Posterior vena cava (tissue), 2 donors: ENCODE data around the gene A1CF. TPM values are rescaled to one million over a fixed set of nuclear protein-coding genes. Genes with fewer than 3 reads are reported as not detected.
"Not testable (repeated sequence)": the region's sequence is repeated elsewhere in the genome, so short reads cannot be mapped to it uniquely, and the experiment has no call there.

Experiments used
- DNase-seq: peaks from one replicate; pipeline ENCODE4 v3.0.0-alpha.2; 2020; ENCODE audit warnings: low spot score
- intact Hi-C, 2 donors: fragments of 100-400 bp; cut with DNase I; formaldehyde crosslinking; loops; one replicate each; pipeline versions ENCODE4 v1.14.1 to v1.14.2; 2022 to 2023
- total RNA-seq, 2 donors: library from RNA; stranded (reverse); fragmentation: NEBNext Ultra II Directional; extraction: Animal tissue kit (Norgen Biotek cat#: 25700); gene quantifications; one replicate each; pipeline ENCODE4 v1.2.1, GENCODE V29; 2021
- donor health status: DM: yes; HTN: yes; CAD: no.
- donor health status: DM: yes; HTN: yes; CAD: no.

A1CF gene
- total RNA-seq, 2 donors from 2014 or later = not detected

GRCh38 chr10:50799595-50799994 lies 85.8 kb downstream of the A1CF start:
- intact Hi-C loops = no loop called here
- DNase-seq = no peak

GRCh38 chr10:50798297-50798696 lies 87.1 kb downstream of the A1CF start:
- no peak for DNase-seq
- intact Hi-C loops = no loop called here

- intact Hi-C loops = no loop called here
- DNase-seq = no peak
Measured at GRCh38 chr10:50796693-50797092, 88.7 kb downstream of the A1CF start.

- intact Hi-C loops = loop anchor here in 1 of 2 donors (5.0 kb wide), 1 partner anchor 1933 kb away; no protein-coding TSS in a partner anchor
- no peak for DNase-seq
Measured at GRCh38 chr10:50794490-50794889, 90.9 kb downstream of the A1CF start.

- no peak for DNase-seq
- intact Hi-C loops = no loop called here
Measured at GRCh38 chr10:50788951-50789945, 96.2 kb downstream of the A1CF start.

GRCh38 chr10:50787962-50788361 lies 97.5 kb downstream of the A1CF start:
- intact Hi-C loops = not testable (repeated sequence)

GRCh38 chr10:50782017-50782416 lies 103.4 kb downstream of the A1CF start:
- intact Hi-C loops, DNase-seq: not testable (repeated sequence)

More at GRCh38 chr10:50787962-50788361, 97.5 kb downstream of the A1CF start:
- DNase-seq = not testable (repeated sequence)

- DNase-seq, intact Hi-C loops: not testable (repeated sequence)
Measured at GRCh38 chr10:50780036-50780435, 105.4 kb downstream of the A1CF start.

GRCh38 chr10:50774868-50775267 lies 110.6 kb downstream of the A1CF start:
- intact Hi-C loops, DNase-seq: not testable (repeated sequence)

- DNase-seq, intact Hi-C loops: not testable (repeated sequence)
Measured at GRCh38 chr10:50772042-50772441, 113.4 kb downstream of the A1CF start.

- DNase-seq, intact Hi-C loops: not testable (repeated sequence)
Measured at GRCh38 chr10:50766774-50767513, 118.5 kb downstream of the A1CF start.

Other genes with a start within 250 kb of the A1CF start
- gene ASAH2B, start 145.7 kb downstream of the A1CF start, total RNA-seq = 1 to 10 TPM; 2.8 to 3.6 TPM
- 10 to 100 TPM; 94.5 to 96.0 TPM for gene PRKG1, start 188.9 kb upstream of the A1CF start, total RNA-seq